Measurements from ENCODE around the gene TTC17. TPM values are rescaled to one million over a fixed set of nuclear protein-coding genes. Genes with fewer than 3 reads are reported as not detected.
"Not testable (repeated sequence)": the region's sequence is repeated elsewhere in the genome, so short reads cannot be mapped to it uniquely, and the experiment has no call there.

TTC17 gene
- total RNA-seq, 4 donors from 2014 or later: 157 to 295 (median 248) TPM

DNA sequence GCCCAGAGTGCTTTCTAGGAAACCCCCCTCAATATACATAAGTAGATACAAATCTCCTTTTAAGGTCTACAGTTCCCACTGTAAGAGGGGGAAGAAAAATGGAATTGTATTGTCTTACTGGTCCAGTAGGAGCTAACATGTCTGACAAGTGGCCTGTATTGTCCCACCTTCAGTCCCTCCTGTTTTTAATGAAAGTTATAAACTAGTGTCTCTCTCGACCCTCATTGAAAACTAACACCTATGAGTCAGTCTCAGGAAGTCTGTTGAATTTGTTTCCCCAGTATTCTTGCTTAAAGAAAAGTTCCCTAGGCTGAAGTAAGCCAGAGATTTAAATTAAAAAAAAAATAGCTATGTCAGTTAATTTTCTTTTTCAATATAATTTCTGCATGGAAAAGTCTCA is 69.3 kb downstream of the TTC17 start:
- Histone ChIP-seq H3K9me3 (no peaks in the 10 kb centered on the region), H3K4me1 (no peaks in the 10 kb centered on the region), H3K27ac (no peak overlapping the region), H3K4me3 (no peak overlapping the region), H3K27me3 (no peaks in the 10 kb centered on the region), H3K36me3 (peaks cover 0 to 15% (median 0%) of the 10 kb centered on the region in 3 donors)
- DNase-seq: no peak
- TF ChIP-seq, protein P1, sequence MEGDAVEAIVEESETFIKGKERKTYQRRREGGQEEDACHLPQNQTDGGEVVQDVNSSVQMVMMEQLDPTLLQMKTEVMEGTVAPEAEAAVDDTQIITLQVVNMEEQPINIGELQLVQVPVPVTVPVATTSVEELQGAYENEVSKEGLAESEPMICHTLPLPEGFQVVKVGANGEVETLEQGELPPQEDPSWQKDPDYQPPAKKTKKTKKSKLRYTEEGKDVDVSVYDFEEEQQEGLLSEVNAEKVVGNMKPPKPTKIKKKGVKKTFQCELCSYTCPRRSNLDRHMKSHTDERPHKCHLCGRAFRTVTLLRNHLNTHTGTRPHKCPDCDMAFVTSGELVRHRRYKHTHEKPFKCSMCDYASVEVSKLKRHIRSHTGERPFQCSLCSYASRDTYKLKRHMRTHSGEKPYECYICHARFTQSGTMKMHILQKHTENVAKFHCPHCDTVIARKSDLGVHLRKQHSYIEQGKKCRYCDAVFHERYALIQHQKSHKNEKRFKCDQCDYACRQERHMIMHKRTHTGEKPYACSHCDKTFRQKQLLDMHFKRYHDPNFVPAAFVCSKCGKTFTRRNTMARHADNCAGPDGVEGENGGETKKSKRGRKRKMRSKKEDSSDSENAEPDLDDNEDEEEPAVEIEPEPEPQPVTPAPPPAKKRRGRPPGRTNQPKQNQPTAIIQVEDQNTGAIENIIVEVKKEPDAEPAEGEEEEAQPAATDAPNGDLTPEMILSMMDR (IDR thresholded peaks at IDR 0.05): no peak
- TF ChIP-seq POLR2A (IDR thresholded peaks at IDR 0.05): no peak

DNA sequence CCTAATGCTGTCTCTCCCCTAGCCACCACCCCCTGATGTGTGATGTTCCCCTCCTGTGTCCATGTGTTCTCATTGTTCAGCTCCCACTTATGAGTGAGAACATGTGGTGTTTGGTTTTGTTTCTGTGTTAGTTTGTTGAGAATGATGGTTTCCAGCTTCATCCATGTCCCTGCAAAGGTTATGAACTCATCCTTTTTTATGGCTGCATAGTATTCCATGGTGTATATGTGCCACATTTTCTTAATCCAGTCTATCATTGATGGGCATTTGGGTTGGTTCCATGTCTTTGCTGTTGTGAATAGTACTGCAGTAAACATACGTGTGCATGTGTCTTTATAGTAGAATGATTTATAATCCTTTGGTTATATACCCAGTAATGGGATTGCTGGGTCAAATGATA is 72.2 kb downstream of the TTC17 start:
- not testable (repeated sequence) for H3K9me3 ChIP-seq, H3K4me3 ChIP-seq, H3K27me3 ChIP-seq, DNase-seq, H3K4me1 ChIP-seq, H3K27ac ChIP-seq
- H3K36me3 ChIP-seq: peaks cover 0 to 22% (median 0%) of the 10 kb centered on the region in 3 donors

GRCh38 chr11:43434893-43435292 is 76.2 kb downstream of the TTC17 start:
- Histone ChIP-seq H3K4me1 (no peaks in the 10 kb centered on the region), H3K27me3 (no peaks in the 10 kb centered on the region), H3K36me3 (peaks cover 0 to 46% (median 0%) of the 10 kb centered on the region in 3 donors), H3K27ac (no peak overlapping the region), H3K4me3 (no peak overlapping the region), H3K9me3 (no peaks in the 10 kb centered on the region)
- DNase-seq: no peak
- TF ChIP-seq, protein P1 (IDR thresholded peaks at IDR 0.05): no peak
- TF ChIP-seq POLR2A (IDR thresholded peaks at IDR 0.05): no peak

DNA sequence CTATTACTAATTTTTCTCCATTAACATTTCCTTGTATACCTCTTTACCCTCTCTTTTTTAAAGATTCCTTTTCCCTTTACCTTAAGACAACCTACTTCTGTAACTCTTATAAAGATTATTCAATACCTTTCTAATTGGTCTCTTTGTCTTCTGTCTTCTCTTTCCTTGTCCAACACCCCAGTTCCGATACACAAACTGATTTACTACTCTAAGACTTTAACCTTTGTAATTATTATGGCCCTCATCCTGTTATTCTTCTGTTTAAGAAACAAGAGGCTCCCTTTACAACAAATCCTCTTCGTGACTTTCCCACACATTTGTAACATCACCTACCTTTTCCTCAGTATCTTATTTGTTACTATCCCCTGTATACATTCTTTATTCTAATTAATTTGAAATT is 81.8 kb downstream of the TTC17 start:
- no peak overlapping the region for H3K27ac ChIP-seq
- DNase-seq: no peak
- H3K27me3 ChIP-seq: no peaks in the 10 kb centered on the region
- H3K9me3 ChIP-seq: no peaks in the 10 kb centered on the region
- no peak for TF ChIP-seq POLR2A (IDR thresholded peaks at IDR 0.05)
- TF ChIP-seq, protein P1 (IDR thresholded peaks at IDR 0.05): no peak
- H3K4me3 ChIP-seq: no peak overlapping the region
- no peaks in the 10 kb centered on the region for H3K4me1 ChIP-seq
- H3K36me3 ChIP-seq: peaks cover 0 to 66% (median 0%) of the 10 kb centered on the region in 3 donors

GRCh38 chr11:43443811-43444210 is 85.1 kb downstream of the TTC17 start:
- Histone ChIP-seq H3K36me3 (peaks cover 0 to 68% (median 0%) of the 10 kb centered on the region in 3 donors), H3K27ac (no peak overlapping the region), H3K27me3 (no peaks in the 10 kb centered on the region), H3K4me3 (no peak overlapping the region), H3K9me3 (no peaks in the 10 kb centered on the region), H3K4me1 (no peaks in the 10 kb centered on the region)
- TF ChIP-seq, protein P1 (IDR thresholded peaks at IDR 0.05): no peak
- no peak for TF ChIP-seq POLR2A (IDR thresholded peaks at IDR 0.05)
- no peak for DNase-seq

DNA sequence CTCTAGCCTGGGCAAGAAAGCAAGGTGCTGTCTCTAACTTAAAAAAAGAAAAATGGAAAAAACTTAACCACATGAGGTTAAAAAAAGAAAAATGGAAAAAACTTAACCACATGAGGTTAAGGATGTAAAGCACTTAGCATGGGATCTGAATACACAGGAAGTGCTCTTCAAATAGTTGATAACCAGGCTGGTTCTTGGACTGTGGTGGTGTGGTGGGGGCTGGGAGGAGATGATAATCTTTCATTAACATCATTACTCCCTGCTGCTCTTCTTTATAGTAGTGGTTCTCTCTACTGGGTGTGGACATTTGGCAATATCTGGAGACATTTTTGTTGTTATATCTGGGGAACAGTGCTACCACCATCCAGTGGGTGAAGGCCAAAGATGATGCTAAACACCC is 88.4 kb downstream of the TTC17 start:
- no peaks in the 10 kb centered on the region for H3K4me1 ChIP-seq

More for the DNA sequence above, 88.4 kb downstream of the TTC17 start:
- TF ChIP-seq, protein P1 (IDR thresholded peaks at IDR 0.05): no peak
- TF ChIP-seq POLR2A (IDR thresholded peaks at IDR 0.05): no peak
- H3K27me3 ChIP-seq: no peaks in the 10 kb centered on the region
- H3K4me3 ChIP-seq: no peak overlapping the region
- peaks cover 0 to 95% (median 0%) of the 10 kb centered on the region in 3 donors for H3K36me3 ChIP-seq
- no peak for DNase-seq
- H3K27ac ChIP-seq: no peak overlapping the region
- no peaks in the 10 kb centered on the region for H3K9me3 ChIP-seq
